K562 (cell line): ENCODE data around the gene SLC4A3. TPM values are rescaled to one million over a fixed set of nuclear protein-coding genes. Genes with fewer than 3 reads are reported as not detected.

Experiments used
- ARHGAP35 ChIP-seq: fragments of 450-650 bp; IDR thresholded peaks from 2 replicates; pipeline ENCODE4 v1.6.1; 2018; ENCODE audit not compliant: partially characterized antibody
- ARID3A ChIP-seq: IDR thresholded peaks from 2 replicates; pipeline ENCODE4 v1.6.1; 2012; ENCODE audit warnings: low read depth, low read length, improper control_type of control experiment, borderline replicate concordance
- ATF6 ChIP-seq: sonication (generic); formaldehyde crosslinking; IDR thresholded peaks from 2 replicates; pipeline ENCODE4 v1.4.0; 2020; ENCODE audit warnings: mild to moderate bottlenecking, missing genetic modification reagents
- EP300 ChIP-seq: IDR thresholded peaks from 2 replicates; pipeline ENCODE4 v1.6.1; 2012; ENCODE audit warnings: low read length, improper control_type of control experiment
- MAZ ChIP-seq, 2 experiments: fragments of 450-650 bp in 1 of 2; sonication (generic) in 1 of 2; formaldehyde crosslinking; IDR thresholded peaks in 1 of 2; conservative IDR thresholded peaks in 1 of 2; 2 replicates each; pipeline versions ENCODE4 v1.4.0 to v1.5.0; 2020; ENCODE audit warnings: mild to moderate bottlenecking in 1 of 2, missing genetic modification reagents in 1 of 2
- RREB1 ChIP-seq: fragments of 250-450 bp; sonication (Bioruptor Pico); IDR thresholded peaks from 2 replicates; pipeline ENCODE4 v1.4.0; 2020
- SMARCE1 ChIP-seq: fragments of 450-650 bp; IDR thresholded peaks from 2 replicates; pipeline ENCODE4 v1.7.1; 2016; ENCODE audit warnings: mild to moderate bottlenecking
- SUPT5H ChIP-seq: fragments of 450-650 bp; IDR thresholded peaks from 2 replicates; pipeline ENCODE4 v1.6.1; 2016
- ZBTB12 ChIP-seq: fragments of 250-450 bp; sonication (Bioruptor Pico); IDR thresholded peaks from 2 replicates; pipeline ENCODE4 v1.4.0; 2020
- ZNF23 ChIP-seq: fragments of 250-450 bp; sonication (Bioruptor Pico); IDR thresholded peaks from 2 replicates; pipeline ENCODE4 v1.4.0; 2020; ENCODE audit warnings: mild to moderate bottlenecking
- polyA plus RNA-seq, 8 experiments: library from polyadenylated mRNA; depleted of rRNA in 4 of 8; stranded (reverse) in 5 of 8; unstranded in 3 of 8; fragments of >200 nt; fragmentation: Nextera tagmentation in 2 of 8; fragmentation: Illumina TruSeq in 1 of 8; extraction: Ambion mirVana in 2 of 8; extraction: Trizol in 1 of 8; gene quantifications; 2 replicates each; pipeline versions ENCODE4 v1.2.1 to v1.2.3, GENCODE V29; 2011 to 2014; ENCODE audit warnings: inconsistent platforms in 1 of 8, missing spikeins in 1 of 8
- total RNA-seq, 7 experiments: library from RNA; depleted of rRNA in 6 of 7; stranded (reverse); fragments of >200 nt in 6 of 7; fragmentation: Illumina TruSeq in 2 of 7; extraction: Trizol in 2 of 7; gene quantifications; 2 replicates each; pipeline versions ENCODE4 v1.2.1 to v1.2.3, GENCODE V29; 2011 to 2021; ENCODE audit warnings: low replicate concordance in 1 of 7
- TF ChIP-seq, protein P1 (sequence below), 2 experiments: fragments of 150-350 bp in 1 of 2; IDR thresholded peaks; 2 replicates each; pipeline ENCODE4 v1.6.1; 2012 to 2016; ENCODE audit warnings: low read depth in 2 of 2, low read length in 2 of 2, mild to moderate bottlenecking in 1 of 2, moderate library complexity in 1 of 2
- TF ChIP-seq, protein P2 (sequence below): fragments of 450-650 bp; IDR thresholded peaks from 2 replicates; pipeline ENCODE4 v1.6.1; 2016; ENCODE audit warnings: low read depth, mild to moderate bottlenecking, moderate library complexity

Gene SLC4A3
- total and polyA plus RNA-seq, 9 of the 15 experiments (the other 6 are each of a cell fraction or from before 2014, with no cell fraction given) = 0.04 to 0.31 (median 0.16) TPM; not detected in 5

DNA sequence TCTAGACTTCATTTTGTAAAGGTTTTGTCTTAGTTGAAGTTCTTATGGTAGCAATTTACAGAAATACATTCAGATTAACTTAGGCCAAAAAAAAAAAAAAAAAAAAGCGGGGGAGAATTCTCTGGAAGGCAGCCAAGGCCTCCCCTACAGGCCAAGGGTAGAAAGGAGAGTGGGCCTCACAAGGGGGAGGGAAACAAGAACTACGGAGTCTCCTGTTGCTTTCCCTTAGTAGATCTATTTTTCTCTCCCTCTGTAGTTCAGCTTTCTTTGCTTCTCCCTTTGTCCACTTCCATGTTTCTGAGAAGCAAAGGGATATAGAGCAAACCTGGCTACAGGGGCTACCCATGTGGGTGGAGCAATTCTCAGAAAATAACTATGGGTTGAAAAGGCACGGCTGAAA, 32.2 kb upstream of the SLC4A3 start (continued):
- TF ChIP-seq, protein P1, sequence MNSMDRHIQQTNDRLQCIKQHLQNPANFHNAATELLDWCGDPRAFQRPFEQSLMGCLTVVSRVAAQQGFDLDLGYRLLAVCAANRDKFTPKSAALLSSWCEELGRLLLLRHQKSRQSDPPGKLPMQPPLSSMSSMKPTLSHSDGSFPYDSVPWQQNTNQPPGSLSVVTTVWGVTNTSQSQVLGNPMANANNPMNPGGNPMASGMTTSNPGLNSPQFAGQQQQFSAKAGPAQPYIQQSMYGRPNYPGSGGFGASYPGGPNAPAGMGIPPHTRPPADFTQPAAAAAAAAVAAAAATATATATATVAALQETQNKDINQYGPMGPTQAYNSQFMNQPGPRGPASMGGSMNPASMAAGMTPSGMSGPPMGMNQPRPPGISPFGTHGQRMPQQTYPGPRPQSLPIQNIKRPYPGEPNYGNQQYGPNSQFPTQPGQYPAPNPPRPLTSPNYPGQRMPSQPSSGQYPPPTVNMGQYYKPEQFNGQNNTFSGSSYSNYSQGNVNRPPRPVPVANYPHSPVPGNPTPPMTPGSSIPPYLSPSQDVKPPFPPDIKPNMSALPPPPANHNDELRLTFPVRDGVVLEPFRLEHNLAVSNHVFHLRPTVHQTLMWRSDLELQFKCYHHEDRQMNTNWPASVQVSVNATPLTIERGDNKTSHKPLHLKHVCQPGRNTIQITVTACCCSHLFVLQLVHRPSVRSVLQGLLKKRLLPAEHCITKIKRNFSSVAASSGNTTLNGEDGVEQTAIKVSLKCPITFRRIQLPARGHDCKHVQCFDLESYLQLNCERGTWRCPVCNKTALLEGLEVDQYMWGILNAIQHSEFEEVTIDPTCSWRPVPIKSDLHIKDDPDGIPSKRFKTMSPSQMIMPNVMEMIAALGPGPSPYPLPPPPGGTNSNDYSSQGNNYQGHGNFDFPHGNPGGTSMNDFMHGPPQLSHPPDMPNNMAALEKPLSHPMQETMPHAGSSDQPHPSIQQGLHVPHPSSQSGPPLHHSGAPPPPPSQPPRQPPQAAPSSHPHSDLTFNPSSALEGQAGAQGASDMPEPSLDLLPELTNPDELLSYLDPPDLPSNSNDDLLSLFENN (IDR thresholded peaks at IDR 0.05; ENCODE audit: low read depth in 2 of 2, low read length in 2 of 2) = no peak
- TF ChIP-seq SUPT5H (0 out of 2 replicates have a peak, but pooled peaks have one; percentile 24), MAZ (CRISPR knock-in tag; conservative IDR thresholded peaks at IDR 0.05 in 1 of 2, IDR thresholded peaks at IDR 0.05 in 1 of 2) (0 out of 4 replicates have a peak, but pooled peaks of 1 of the 2 experiments have one; percentile 34), RREB1 (CRISPR knock-in tag) (no peak), ZBTB12 (no peak), SMARCE1 (0 out of 2 replicates have a peak, but pooled peaks have one; percentile 32), ATF6 (CRISPR knock-in tag) (no peak), ARHGAP35 (no peak), ARID3A (no peak), ZNF23 (CRISPR knock-in tag) (no peak), EP300 (no peak)
- TF ChIP-seq, protein P2, sequence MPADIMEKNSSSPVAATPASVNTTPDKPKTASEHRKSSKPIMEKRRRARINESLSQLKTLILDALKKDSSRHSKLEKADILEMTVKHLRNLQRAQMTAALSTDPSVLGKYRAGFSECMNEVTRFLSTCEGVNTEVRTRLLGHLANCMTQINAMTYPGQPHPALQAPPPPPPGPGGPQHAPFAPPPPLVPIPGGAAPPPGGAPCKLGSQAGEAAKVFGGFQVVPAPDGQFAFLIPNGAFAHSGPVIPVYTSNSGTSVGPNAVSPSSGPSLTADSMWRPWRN = no peak
